NCI-H1436 treated with DMSO at 0.1 percent for 48 hours (cell line): ENCODE measurements around the gene TMEM184A.

Experiments used
- DNase-seq: peaks from one replicate; lab custom pipeline; 2025; lab: John Stamatoyannopoulos, UW

Gene TMEM184A

DNA sequence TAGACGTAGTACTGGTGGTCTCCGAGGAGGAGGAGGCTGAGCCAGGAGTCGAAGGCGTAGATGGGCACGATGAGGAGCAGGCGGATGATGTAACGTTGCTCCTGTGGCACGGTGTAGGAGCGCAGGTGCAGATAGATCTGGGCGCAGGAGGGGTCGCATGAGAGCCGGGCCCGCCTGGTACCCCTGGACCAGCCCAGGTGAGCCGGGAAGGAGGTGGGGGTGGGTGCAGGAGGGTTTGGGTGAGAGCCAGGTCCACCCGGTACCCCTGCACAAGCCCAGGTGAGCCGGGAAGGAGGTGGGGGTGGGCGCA, 5.2 kb downstream of the TMEM184A start:
- DNase-seq: no peak

DNA sequence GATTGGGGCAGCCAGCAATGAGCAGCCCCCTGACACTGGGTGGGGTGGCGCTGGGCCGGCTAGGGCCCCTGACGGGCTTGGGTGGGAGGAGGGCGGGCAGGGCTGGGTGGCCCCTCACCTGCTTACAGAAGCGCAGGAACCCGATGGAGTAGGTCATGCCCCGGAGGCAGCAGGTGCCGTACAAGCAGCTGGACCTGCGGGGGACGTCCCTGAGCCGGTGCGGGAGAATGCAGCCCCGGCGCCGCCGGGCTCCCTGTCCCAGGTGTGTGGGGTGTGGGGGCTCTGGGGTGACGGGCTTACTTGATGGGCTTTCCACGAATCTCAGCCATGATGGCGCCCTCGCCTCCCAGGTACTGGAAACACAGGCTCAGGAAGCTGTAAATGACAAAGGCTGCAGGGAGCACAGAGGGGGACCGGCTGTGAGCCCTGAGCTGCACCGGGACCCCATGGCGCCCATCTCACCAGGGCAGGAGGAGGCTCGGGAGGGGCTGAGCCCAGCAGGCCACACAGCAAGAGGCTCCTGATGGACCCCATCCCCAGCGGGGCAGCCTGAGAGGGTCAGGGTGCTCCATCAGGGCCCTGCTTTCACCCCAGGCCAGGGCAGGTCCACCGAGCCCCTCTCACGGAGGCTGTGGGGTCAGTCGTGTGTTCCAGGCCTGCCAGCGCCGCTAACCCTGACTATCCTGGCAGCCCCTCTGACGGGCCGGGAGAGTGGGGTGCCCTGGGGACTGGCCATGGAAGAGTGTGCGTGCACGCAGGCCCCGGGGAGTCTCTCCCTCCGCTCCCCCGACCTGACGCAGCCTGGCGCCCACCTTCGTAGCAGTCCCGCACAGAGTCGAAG, 5.8 kb downstream of the TMEM184A start:
- DNase-seq: no peak

- DNase-seq: no peak
Observed at GRCh38 chr7:1549357-1550004, 6.5 kb downstream of the TMEM184A start.

DNA sequence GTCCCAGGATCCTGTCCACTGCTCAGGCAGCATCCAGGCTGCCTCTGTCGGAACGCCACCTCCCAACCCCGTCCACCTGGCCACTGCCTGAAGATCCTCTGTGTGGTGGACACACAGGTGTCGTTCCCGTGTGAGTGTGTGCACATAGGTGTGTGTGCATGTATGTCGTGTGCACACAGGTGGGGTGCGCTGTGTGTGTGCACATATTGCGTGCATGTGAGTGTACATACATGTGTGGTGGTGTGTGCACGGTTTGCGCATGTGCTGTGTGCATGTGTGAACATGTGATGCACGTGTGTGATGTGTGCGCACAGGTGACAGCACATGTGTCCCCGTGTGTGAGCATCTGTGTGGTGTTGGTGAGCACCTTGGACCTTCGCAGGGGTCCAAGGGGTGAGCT, 7.1 kb downstream of the TMEM184A start:
- no peak for DNase-seq

DNA sequence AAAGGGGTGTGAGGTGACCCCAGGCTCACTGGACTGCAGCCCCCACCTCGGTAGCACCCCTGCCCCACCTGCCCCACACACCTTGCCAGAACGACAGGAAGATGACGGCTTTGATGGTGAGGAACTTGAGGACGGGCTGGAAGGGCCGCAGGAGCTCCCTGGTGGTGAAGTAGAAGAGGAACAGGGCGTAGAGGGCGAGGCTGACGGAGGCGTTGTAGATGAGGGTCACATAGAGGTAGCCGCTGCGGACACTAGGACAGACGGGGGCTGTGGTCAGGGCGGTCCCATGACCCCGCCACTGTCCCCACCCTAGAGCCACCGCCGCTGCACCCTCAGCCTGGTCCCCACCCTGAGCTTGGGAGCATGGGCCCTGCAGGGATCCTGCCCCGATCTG, 7.6 kb downstream of the TMEM184A start:
- no peak for DNase-seq

GRCh38 chr7:1547777-1548437, 8.1 kb downstream of the TMEM184A start:
- DNase-seq: no peak

DNA sequence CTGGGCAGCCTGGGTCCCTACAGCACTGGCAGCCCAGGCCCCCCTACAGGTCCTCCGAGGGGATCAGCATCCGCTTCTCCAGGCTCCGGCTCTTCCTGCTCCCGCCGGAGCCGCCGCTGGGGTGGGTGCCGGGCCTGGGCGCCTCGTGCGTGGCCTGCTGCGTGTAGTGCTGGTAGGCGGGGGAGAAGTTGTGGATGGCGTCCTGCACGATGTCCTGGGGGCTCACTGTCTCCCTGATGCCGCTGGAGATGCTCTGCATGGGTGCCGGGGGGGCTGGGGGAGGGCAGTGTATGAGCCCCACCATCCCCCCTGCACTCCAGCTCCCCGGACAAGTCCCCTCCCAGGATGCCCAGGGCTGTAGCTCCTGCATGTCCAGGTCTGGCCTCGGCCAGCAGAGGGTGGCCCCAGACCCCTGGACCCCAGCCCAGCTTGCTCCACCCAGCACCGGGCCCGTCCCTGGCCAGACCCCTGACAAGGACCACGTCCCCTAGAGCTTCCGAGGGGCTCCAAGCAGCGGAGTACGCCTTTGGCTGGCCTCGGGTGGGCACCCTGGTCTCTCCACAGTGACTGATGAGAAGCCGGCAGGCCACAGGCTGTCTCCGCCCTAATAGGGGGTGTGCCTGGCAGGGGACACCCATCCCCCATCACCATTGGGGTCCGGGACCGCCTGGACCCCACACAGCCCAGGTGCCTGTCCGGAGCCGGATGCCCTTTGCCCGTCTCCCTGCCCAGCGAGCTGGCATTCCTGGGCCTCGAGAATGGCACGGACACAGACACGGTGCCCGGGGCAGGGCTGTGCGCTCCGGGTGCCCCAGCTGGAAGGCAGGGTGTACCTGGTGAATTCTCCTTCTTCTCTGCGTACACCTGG, 8.9 kb downstream of the TMEM184A start:
- no peak for DNase-seq

DNA sequence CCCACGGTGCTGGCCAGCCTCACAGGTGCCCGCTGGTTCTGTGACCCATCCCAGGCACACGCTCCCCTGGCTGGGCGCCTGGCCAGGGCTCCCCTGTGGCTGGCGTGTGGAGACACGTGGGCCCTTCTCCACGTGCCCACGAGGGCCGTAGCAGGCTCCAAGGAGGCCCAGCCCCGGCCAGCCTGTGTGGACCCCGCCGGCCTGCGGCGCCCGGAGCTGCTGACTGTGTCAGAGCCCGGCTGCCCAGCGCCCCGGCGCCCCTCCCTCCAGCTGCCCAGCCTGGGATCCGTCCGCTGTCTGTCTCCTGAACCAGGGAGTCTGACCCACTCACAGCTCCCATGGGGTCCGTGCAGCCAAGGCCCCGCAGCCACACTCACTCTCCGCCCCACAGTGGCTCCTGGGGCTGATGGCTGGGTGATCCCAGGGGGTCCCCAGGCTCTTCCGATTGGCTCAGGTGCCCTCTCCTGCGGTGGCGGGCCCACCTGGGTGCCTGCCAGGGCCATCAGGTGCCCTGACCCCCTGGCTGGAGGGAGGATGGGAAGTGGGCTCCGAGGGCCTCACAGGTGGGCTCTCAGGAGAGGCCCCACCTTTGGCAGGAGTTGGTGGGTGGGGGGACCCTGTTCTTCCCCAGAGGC, 9.6 kb downstream of the TMEM184A start:
- no peak for DNase-seq

DNA sequence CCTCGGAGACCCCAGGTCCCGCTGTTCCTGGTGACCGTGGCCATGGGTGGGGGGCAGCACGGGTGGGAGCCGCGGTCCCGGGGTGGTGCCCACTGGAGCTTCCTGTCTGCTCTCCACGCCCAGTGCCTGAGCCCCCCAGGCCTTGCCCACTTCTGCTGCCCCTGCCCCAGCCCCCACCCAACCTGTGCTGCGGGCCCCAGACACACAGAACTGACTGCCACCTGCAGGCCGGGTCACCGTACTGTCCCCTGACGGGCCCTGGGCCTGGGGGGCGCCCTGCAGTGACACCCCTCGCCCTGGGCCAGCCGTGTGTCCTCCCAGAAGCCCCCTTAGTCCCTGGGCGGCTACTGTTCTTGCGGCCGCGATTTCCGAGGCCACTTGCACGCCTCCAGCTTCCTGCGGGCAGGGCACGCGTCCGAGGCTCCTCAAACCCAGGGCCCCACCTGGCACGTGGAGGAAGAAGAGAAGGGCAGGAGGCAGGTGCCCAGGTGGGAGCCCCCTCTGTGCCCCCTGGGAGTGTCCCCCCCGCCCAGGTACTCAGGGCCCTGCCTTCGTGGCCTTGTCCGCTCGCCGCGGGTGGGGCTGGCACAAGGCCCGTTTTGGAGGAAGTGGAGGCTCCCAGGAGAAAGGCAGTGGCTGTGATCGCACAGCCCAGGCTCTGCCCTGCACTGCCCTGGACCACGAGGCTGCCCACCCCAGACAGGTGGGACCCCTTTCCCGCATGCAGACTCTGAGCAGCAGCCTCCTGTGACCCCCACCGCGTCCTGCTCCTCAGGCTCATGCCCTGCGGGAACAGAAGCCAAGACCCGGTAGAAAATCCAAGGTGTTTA, 10.4 kb downstream of the TMEM184A start:
- no peak for DNase-seq

DNA sequence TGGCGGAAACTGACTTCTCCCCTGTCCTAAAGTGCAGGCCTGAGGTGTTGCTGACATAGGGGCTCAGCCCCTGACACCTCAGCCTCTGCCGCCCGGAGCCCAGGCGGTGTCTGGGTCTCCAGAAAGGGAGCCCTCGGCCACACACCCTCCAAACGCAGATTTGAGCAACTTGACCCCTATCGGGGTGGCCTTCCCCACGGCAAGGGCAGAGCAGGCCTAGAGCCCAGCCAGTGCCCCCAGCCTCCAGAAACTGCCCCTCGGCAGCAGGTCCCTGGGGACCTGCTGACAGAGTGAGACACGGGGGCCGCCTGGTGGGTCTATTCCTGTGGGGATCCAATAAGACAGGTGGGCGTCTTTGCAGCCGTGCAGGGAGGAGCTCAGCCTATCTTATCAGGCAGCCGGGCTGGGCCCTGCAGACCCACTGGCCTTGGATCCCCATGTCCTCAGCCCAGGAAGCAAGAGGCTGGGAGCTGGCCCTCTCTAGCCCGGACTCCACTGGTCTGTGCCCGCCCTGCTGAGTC, 11.0 kb downstream of the TMEM184A start:
- DNase-seq: no peak

DNA sequence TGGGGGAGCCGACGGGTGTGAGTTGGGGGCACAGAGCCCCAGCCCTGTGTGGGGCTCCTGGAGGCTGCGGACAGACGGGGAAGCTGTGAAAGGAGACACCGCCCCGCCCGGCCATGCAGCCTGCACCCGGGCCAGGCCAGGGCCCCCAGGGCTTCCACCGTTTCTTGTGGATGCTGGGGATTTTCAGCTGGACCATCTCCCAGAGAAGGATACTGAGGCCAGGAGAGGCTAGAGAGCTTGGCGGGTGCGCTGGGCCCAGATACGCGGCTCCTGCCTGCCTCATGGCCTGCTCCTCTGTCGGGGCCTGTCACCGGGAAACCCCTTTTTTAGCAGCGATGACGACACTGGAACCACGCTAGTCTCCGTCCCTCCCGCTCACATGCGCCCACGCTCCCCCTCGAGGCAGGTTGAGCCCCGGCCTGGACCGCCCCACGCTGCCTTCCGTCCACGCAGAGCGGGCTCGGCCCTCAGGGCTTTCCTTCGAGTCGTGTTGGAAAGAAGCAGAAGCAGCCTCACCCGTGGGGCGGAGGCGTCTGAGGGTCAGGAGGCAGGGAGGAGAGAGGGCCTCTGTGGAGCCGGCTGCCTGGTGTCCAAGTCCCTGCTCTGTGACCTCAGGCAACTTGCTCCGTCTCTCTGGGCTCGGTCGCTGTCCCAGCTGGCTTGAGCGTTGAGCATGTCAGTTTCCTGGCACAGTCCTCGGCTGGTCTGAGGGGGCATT, 11.7 kb downstream of the TMEM184A start:
- no peak for DNase-seq

GRCh38 chr7:1543826-1544177, 12.2 kb downstream of the TMEM184A start:
- no peak for DNase-seq

DNA sequence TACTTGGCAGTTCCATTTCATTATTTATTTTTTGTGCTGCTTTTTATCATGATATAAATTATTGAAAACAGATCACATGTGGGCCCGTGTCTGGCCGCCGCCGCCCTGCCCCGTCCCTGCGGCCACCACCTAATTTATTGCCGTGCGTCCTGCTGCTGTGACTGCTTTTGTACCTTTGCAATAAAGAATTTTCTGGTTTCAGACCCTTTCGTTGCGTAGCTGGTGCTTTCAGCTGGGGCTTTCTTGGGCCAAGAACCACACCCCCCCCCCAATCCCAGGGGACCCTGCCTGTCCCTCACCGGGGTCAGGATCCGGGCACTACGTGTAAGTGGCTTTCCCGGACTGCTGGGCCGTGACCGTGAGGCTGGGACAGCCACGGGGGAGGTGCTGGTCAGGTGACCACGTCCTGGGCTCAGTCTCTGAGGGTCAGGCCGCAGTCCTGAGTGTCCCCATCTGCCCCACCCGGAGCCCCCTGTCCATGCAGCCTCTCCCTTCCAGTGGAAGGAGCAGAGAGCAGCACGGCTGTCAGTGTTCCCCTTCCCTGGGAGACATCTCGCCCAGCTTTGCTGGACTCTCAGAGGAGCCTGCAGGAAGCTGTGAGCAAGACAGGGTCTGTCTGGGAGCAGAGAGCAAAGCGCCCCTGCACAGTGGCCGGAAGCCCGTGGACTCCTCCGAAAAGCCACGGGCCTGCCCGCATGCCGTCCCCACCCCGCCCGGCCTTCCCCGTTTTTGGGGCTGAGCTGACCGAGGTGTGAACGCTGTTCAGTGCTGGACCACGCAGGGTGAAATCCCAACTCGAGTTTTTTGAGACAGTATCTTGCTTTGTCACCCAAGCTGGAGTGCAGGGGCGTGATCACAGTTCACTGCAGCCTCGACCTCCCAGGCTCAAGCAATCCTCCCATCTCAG, 12.9 kb downstream of the TMEM184A start:
- DNase-seq: no peak

DNA sequence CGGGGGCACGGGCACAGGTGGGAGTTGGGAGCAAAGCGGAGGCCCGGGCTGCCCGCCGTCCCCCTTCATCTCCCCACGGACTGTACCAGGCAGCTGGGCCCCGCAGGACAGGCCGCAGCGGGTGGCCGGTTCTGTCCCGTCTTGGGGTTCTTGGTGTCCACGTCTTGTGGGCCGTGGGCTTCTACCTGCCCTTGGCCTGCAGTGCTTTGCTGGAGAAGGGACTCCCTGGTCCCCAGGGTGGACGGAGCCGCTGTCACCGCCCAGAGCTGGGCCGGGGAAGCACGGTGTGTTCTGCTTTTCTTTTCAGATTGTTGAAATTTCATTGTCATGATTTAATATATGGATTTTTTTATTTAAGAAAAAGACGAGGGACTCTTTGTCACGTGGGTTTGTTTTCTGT, 13.7 kb downstream of the TMEM184A start:
- no peak for DNase-seq

GRCh38 chr7:1541431-1542162, 14.4 kb downstream of the TMEM184A start:
- DNase-seq: no peak

DNA sequence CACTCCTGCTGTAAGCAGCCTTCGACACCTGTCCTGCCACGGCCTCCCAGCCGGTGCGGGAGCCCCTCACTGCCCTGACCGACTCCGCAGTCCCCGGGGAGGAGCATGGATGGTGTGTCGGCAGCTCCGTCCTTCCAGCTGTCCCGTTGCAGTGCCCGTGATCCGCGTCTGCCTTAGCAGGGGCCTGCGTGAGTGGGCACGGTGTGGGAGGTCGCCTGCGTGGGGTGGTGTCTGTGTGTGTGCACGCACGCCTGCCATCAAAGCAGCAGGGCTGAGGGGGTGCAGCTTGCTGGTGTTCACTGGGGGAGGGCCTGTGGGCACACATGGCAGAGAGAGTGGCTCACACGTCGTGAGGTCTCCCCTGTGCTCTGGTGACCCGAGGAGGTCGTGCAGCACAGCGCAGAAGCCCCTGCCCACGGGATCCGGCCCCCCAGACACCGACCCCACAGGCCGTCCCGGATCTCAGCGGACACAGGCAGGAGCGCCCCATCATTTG, 15.2 kb downstream of the TMEM184A start:
- DNase-seq: no peak

- DNase-seq: no peak
Observed at GRCh38 chr7:1539882-1540775, 15.9 kb downstream of the TMEM184A start.
